K562 (cell line): Measurements from ENCODE around the gene SNTG2. TPM values are rescaled to one million over a fixed set of nuclear protein-coding genes. Genes with fewer than 3 reads are reported as not detected.

Experiments used
- ATAC-seq: fragments of 200-7000 bp; cut with Tn5 transposase; 3 replicates; pipeline ENCODE4 v1.9.1; 2020; ENCODE audit warnings: moderate library complexity
- BruUV-seq: library from RNA; stranded (reverse); fragments of 400-500 nt; replicated peaks from 2 replicates; lab custom pipeline; 2021; lab: Mats Ljungman, UMichigan
- CTCF ChIA-PET: fragments of 300-600 bp; formaldehyde crosslinking; extraction: SDS; loops from one replicate; lab custom pipeline; 2021; ENCODE audit warnings: low intra/inter-chr PET ratio; lab: Yijun Ruan, JAX
- POLR2A ChIA-PET: fragments of 300-600, 350-650 bp; sonication (Branson Sonifier 250); formaldehyde crosslinking; extraction: SDS; loops from one replicate; lab custom pipeline; 2021; ENCODE audit warnings: antibody characterized with exemption, inconsistent platforms; lab: Yijun Ruan, JAX
- DNase-seq, 4 experiments: peaks; one replicate each; pipeline versions ENCODE4 v3.0.0 to v3.0.0-alpha.2; 2011 to 2018; ENCODE audit warnings: low spot score in 3 of 4, mixed read lengths in 3 of 4; ENCODE audit errors: extremely low read depth in 1 of 4
- FAIRE-seq: peaks from 2 replicates; lab custom pipeline; 2011; peaks lifted over from hg19 to GRCh38; lab: Jason Lieb, UNC
- H2AFZ ChIP-seq: 2 replicates; pipeline ENCODE4 v1.6.0; 2011; ENCODE audit warnings: low read depth, low read length, control low read depth, inconsistent platforms
- H3K27ac ChIP-seq: fragments of 200-600 bp; 3 replicates; pipeline ENCODE4 v1.8.0; 2011; ENCODE audit warnings: low read depth, mild to moderate bottlenecking, control low read depth, inconsistent platforms, low read length, moderate library complexity, mixed read lengths; ENCODE audit errors: extremely low read depth
- H3K27me3 ChIP-seq, 2 experiments: fragments of 300-600 bp in 1 of 2; 2 replicates in 1 of 2; 3 replicates in 1 of 2; pipeline versions ENCODE4 v1.6.0 to v1.8.0; 2011; ENCODE audit warnings: inconsistent platforms in 2 of 2, low read length in 2 of 2, mild to moderate bottlenecking in 1 of 2, mixed read lengths in 1 of 2, moderate library complexity in 1 of 2; ENCODE audit not compliant: control insufficient read depth in 2 of 2, insufficient read depth in 2 of 2
- H3K36me3 ChIP-seq: fragments of 300-600 bp; 3 replicates; pipeline ENCODE4 v1.8.0; 2011; ENCODE audit warnings: mild to moderate bottlenecking, low read length, inconsistent platforms; ENCODE audit not compliant: control insufficient read depth, insufficient read depth
- H3K4me1 ChIP-seq, 2 experiments: fragments of 200-600 bp in 1 of 2; replicated peaks in 1 of 2; 2 replicates in 1 of 2; 3 replicates in 1 of 2; pipeline versions ENCODE4 v1.5.1 to v1.8.0; 2011; ENCODE audit warnings: inconsistent platforms in 2 of 2, low read length in 2 of 2, mild to moderate bottlenecking in 1 of 2, mixed read lengths in 1 of 2, moderate library complexity in 1 of 2; ENCODE audit not compliant: control insufficient read depth in 2 of 2, insufficient read depth in 2 of 2
- H3K4me2 ChIP-seq: 2 replicates; pipeline ENCODE4 v1.6.1; 2011; ENCODE audit warnings: low read length, control low read depth, inconsistent platforms, mixed read lengths; ENCODE audit not compliant: insufficient read depth
- H3K4me3 ChIP-seq: fragments of 200-600 bp; sonication (generic), shearing (Covaris generic); 2 replicates; pipeline ENCODE4 v1.5.1; 2016; ENCODE audit warnings: control low read depth, inconsistent platforms
- H3K79me2 ChIP-seq: fragments of 200-600 bp; 3 replicates; pipeline ENCODE4 v1.8.0; 2011; ENCODE audit warnings: low read length, inconsistent platforms; ENCODE audit not compliant: control insufficient read depth, insufficient read depth
- H3K9ac ChIP-seq, 2 experiments: 2 replicates each; pipeline versions ENCODE4 v1.6.0 to v1.6.1; 2011; ENCODE audit warnings: low read depth in 2 of 2, low read length in 2 of 2, control low read depth in 1 of 2, inconsistent platforms in 1 of 2, mild to moderate bottlenecking in 1 of 2, mixed read lengths in 1 of 2; ENCODE audit not compliant: insufficient read depth in 1 of 2
- H3K9me1 ChIP-seq: one replicate; pipeline ENCODE4 v1.6.0; 2011; ENCODE audit warnings: inconsistent platforms, mild to moderate bottlenecking, low read length, moderate library complexity; ENCODE audit not compliant: control insufficient read depth, insufficient read depth
- H3K9me3 ChIP-seq: replicated peaks from 2 replicates; pipeline ENCODE4 v1.5.1; 2011; ENCODE audit warnings: low read depth, low read length, inconsistent platforms; ENCODE audit not compliant: control insufficient read depth, insufficient read depth
- H4K20me1 ChIP-seq: replicated peaks from 2 replicates; pipeline ENCODE4 v1.6.1; 2011; ENCODE audit warnings: low read length, inconsistent platforms, mixed read lengths; ENCODE audit not compliant: control insufficient read depth, insufficient read depth
- BMI1 ChIP-seq: fragments of 150-350 bp; IDR thresholded peaks from 2 replicates; pipeline ENCODE4 v1.6.1; 2014; ENCODE audit warnings: low read length
- DNMT1 ChIP-seq: fragments of 450-650 bp; IDR thresholded peaks from 2 replicates; pipeline ENCODE4 v1.6.1; 2016; ENCODE audit warnings: antibody characterized with exemption, mild to moderate bottlenecking
- EZH2 ChIP-seq: IDR thresholded peaks from 2 replicates; pipeline ENCODE4 v1.6.1; 2012; ENCODE audit warnings: low read depth, mild to moderate bottlenecking, inconsistent platforms, low read length, borderline replicate concordance
- FOXK1 ChIP-seq: sonication (generic); formaldehyde crosslinking; IDR thresholded peaks from 2 replicates; pipeline ENCODE4 v1.8.0; 2022; ENCODE audit warnings: missing genetic modification reagents, mild to moderate bottlenecking, borderline replicate concordance
- GABPA ChIP-seq: fragments of 200-800 bp; sonication (Bioruptor generic); conservative IDR thresholded peaks from 2 replicates; pipeline ENCODE4 v1.6.1; 2016; ENCODE audit warnings: low read depth, missing genetic modification characterization, missing compliant biosample characterization
- HNRNPL ChIP-seq: fragments of 200-400 bp; formaldehyde crosslinking; IDR thresholded peaks from 2 replicates; pipeline ENCODE4 v1.6.1; 2017; ENCODE audit warnings: low read depth, mild to moderate bottlenecking, low read length
- MAFK ChIP-seq: IDR thresholded peaks from 2 replicates; pipeline ENCODE4 v1.6.1; 2011; ENCODE audit warnings: low read length, improper control_type of control experiment
- MCM7 ChIP-seq, 2 experiments: fragments of 450-650 bp; IDR thresholded peaks; 2 replicates each; pipeline ENCODE4 v1.6.1; 2016 to 2018
- SREBF2 ChIP-seq: sonication (generic); formaldehyde crosslinking; IDR thresholded peaks from 2 replicates; pipeline ENCODE4 v1.4.0; 2020; ENCODE audit warnings: mild to moderate bottlenecking, missing genetic modification reagents
- SRSF9 ChIP-seq: fragments of 200-400 bp; formaldehyde crosslinking; IDR thresholded peaks from 2 replicates; pipeline ENCODE4 v1.6.1; 2017; ENCODE audit warnings: low read depth, low read length, borderline replicate concordance
- STAG1 ChIP-seq: sonication (generic); formaldehyde crosslinking; IDR thresholded peaks from 2 replicates; pipeline ENCODE4 v1.5.0; 2020; ENCODE audit warnings: missing genetic modification reagents, borderline replicate concordance
- TEAD1 ChIP-seq, 2 experiments: fragments of 450-650 bp in 1 of 2; sonication (generic) in 1 of 2; formaldehyde crosslinking; IDR thresholded peaks; 2 replicates each; pipeline versions ENCODE4 v1.4.0 to v1.8.0; 2020 to 2022; ENCODE audit warnings: mild to moderate bottlenecking in 2 of 2, missing genetic modification reagents in 1 of 2
- ZNF699 ChIP-seq: fragments of 250-450 bp; sonication (Bioruptor Pico); IDR thresholded peaks from 2 replicates; pipeline ENCODE4 v1.8.0; 2021; ENCODE audit warnings: mild to moderate bottlenecking, moderate library complexity; ENCODE audit not compliant: insufficient replicate concordance
- WGBS: fragments of 100-300 bp; shearing (Covaris generic); methylation state at CpG from one replicate; pipeline ENCODE4 v1.1.6; 2016; ENCODE audit warnings: low coverage, mixed read lengths; ENCODE audit not compliant: insufficient coverage; ENCODE audit errors: missing lambda C conversion rate; 5-methylcytosine and 5-hydroxymethylcytosine counted together
- in situ Hi-C: fragments of 300-500 bp; cut with MboI; formaldehyde crosslinking; loops from 4 replicates; pipeline ENCODE4 v1.15.0; 2018; ENCODE audit warnings: inconsistent platforms, mixed read lengths
- intact Hi-C: fragments of 100-400 bp; cut with micrococcal nuclease; formaldehyde crosslinking; loops from 2 replicates; pipeline ENCODE4 v1.14.2; 2022
- polyA plus RNA-seq, 8 experiments: library from polyadenylated mRNA; depleted of rRNA in 4 of 8; stranded (reverse) in 5 of 8; unstranded in 3 of 8; fragments of >200 nt; fragmentation: Nextera tagmentation in 2 of 8; fragmentation: Illumina TruSeq in 1 of 8; extraction: Ambion mirVana in 2 of 8; extraction: Trizol in 1 of 8; gene quantifications; 2 replicates each; pipeline versions ENCODE4 v1.2.1 to v1.2.3, GENCODE V29; 2011 to 2014; ENCODE audit warnings: inconsistent platforms in 1 of 8, missing spikeins in 1 of 8
- total RNA-seq, 7 experiments: library from RNA; depleted of rRNA in 6 of 7; stranded (reverse); fragments of >200 nt in 6 of 7; fragmentation: Illumina TruSeq in 2 of 7; extraction: Trizol in 2 of 7; gene quantifications; 2 replicates each; pipeline versions ENCODE4 v1.2.1 to v1.2.3, GENCODE V29; 2011 to 2021; ENCODE audit warnings: low replicate concordance in 1 of 7

The SNTG2 gene
- total and polyA plus RNA-seq, 9 of the 15 experiments (the other 6 are each of a cell fraction or from before 2014, with no cell fraction given), result not detected

GRCh38 chr2:1143129-1143528, 192.5 kb downstream of the SNTG2 start (continued):
- TF ChIP-seq GABPA (tag) (no peak), HNRNPL (no peak), MCM7 (IDR thresholded peaks at IDR 0.05) (no peak), STAG1 (CRISPR knock-in tag) (no peak), TEAD1 (CRISPR knock-in tag; IDR thresholded peaks at IDR 0.05) (no peak), DNMT1 (no peak), FOXK1 (no peak), BMI1 (no peak), SREBF2 (CRISPR knock-in tag) (no peak), ZNF699 (CRISPR knock-in tag) (no peak)
- TF ChIP-seq, all 486 proteins: peak for 0

- no TSS peak for BruUV-seq
- Histone ChIP-seq H3K79me2 (no peaks in the 10 kb centered on the region), H3K27me3 (no peaks in the 10 kb centered on the region), H3K4me3 (no peak overlapping the region), H4K20me1 (no peaks in the 10 kb centered on the region), H3K9me1 (no peaks in the 10 kb centered on the region), H3K36me3 (no peaks in the 10 kb centered on the region), H3K27ac (no peak overlapping the region), H3K9ac (no peak overlapping the region), H3K4me2 (no peak overlapping the region), H3K9me3 (no peaks in the 10 kb centered on the region), H3K4me1 (no peaks in the 10 kb centered on the region), H2AFZ (no peak overlapping the region)
- intact Hi-C loops (no loop called here), in situ Hi-C loops (no loop called here)
- no peak for TF ChIP-seq EZH2
- no peak for TF ChIP-seq MAFK
- TF ChIP-seq SRSF9, result no peak
- POLR2A ChIA-PET, result no interaction called here
- FAIRE-seq (no peak), ATAC-seq (no peak), DNase-seq (no peak)
- CTCF ChIA-PET, result no interaction called here
- 0% methylated on average over 5 of the region's 5 CpGs for WGBS
Measured at GRCh38 chr2:1147873-1148612, 197.4 kb downstream of the SNTG2 start.
